CD14-positive monocyte (primary cell): ENCODE results near the gene ZNF384. TPM values are rescaled to one million over a fixed set of nuclear protein-coding genes. Genes with fewer than 3 reads are reported as not detected.
A peak's percentile ranks its signal among the peaks of the same experiment; 100 is the strongest.

Source experiments
- DNase-seq, 3 donors: peaks; one replicate each; pipeline ENCODE4 v3.0.0-alpha.2; 2011 to 2022
- H2AFZ ChIP-seq: 2 replicates; pipeline ENCODE4 v1.6.0; 2012; ENCODE audit warnings: mild to moderate bottlenecking, low read depth, low read length, inconsistent platforms; ENCODE audit not compliant: insufficient read depth, poor library complexity, severe bottlenecking
- H3K27ac ChIP-seq, 2 donors: 1 replicate in 1 of 2; 2 replicates in 1 of 2; pipeline ENCODE4 v1.5.1; 2012 to 2013; ENCODE audit warnings: low read length in 2 of 2, control low read depth in 1 of 2, inconsistent platforms in 1 of 2, low read depth in 1 of 2, mild to moderate bottlenecking in 1 of 2
- H3K27me3 ChIP-seq, 2 donors: one replicate each; pipeline versions ENCODE4 v1.6.0 to v1.6.1; 2011 to 2013; ENCODE audit warnings: low read length in 2 of 2; ENCODE audit not compliant: control insufficient read depth in 2 of 2, insufficient read depth in 2 of 2
- H3K36me3 ChIP-seq, 2 donors: replicated peaks in 1 of 2; 1 replicate in 1 of 2; 2 replicates in 1 of 2; pipeline versions ENCODE4 v1.5.1 to v1.6.1; 2012 to 2013; ENCODE audit warnings: low read length in 2 of 2, control low read depth in 1 of 2, inconsistent platforms in 1 of 2, mild to moderate bottlenecking in 1 of 2; ENCODE audit not compliant: insufficient read depth in 2 of 2, control insufficient read depth in 1 of 2
- H3K4me1 ChIP-seq, 2 donors: 1 replicate in 1 of 2; 2 replicates in 1 of 2; pipeline versions ENCODE4 v1.5.1 to v1.6.1; 2012 to 2013; ENCODE audit warnings: low read length in 2 of 2, control low read depth in 1 of 2, inconsistent platforms in 1 of 2, mild to moderate bottlenecking in 1 of 2, moderate library complexity in 1 of 2; ENCODE audit not compliant: insufficient read depth in 2 of 2, control insufficient read depth in 1 of 2
- H3K4me2 ChIP-seq: replicated peaks from 2 replicates; pipeline ENCODE3; 2012; ENCODE audit warnings: low read length, moderate library complexity, mild to moderate bottlenecking; ENCODE audit not compliant: poor library complexity, severe bottlenecking; ENCODE audit errors: extremely low read depth
- H3K4me3 ChIP-seq, 3 experiments: fragments of 200-600 bp in 1 of 3; sonication (generic) in 1 of 3; replicated peaks in 1 of 3; 1 replicate in 2 of 3; 2 replicates in 1 of 3; pipeline ENCODE4 v1.5.1; 2011 to 2013; ENCODE audit warnings: low read length in 3 of 3, mild to moderate bottlenecking in 3 of 3, control low read depth in 2 of 3, low read depth in 2 of 3, inconsistent platforms in 1 of 3, moderate library complexity in 1 of 3
- H3K79me2 ChIP-seq: 2 replicates; pipeline ENCODE4 v1.6.0; 2012; ENCODE audit warnings: mild to moderate bottlenecking, control low read depth, inconsistent platforms, low read length, moderate library complexity; ENCODE audit not compliant: insufficient read depth
- H3K9ac ChIP-seq: 2 replicates; pipeline ENCODE4 v1.6.0; 2017; ENCODE audit warnings: low read length, mild to moderate bottlenecking; ENCODE audit not compliant: insufficient read depth, poor library complexity, severe bottlenecking
- H3K9me3 ChIP-seq, 2 donors: replicated peaks in 1 of 2; 1 replicate in 1 of 2; 2 replicates in 1 of 2; pipeline versions ENCODE4 v1.5.1 to v1.6.1; 2012 to 2013; ENCODE audit warnings: low read length in 2 of 2, control low read depth in 1 of 2; ENCODE audit not compliant: control insufficient read depth in 1 of 2, insufficient read depth in 1 of 2
- H4K20me1 ChIP-seq: 2 replicates; pipeline ENCODE4 v1.6.0; 2012; ENCODE audit warnings: mild to moderate bottlenecking, low read length, control low read depth, moderate library complexity; ENCODE audit not compliant: insufficient read depth
- H3K27ac Mint-ChIP-seq, 7 donors: one replicate each; pipeline ENCODE4 v1.8.0; 2020; ENCODE audit warnings: mild to moderate bottlenecking in 7 of 7, mixed read lengths in 7 of 7, moderate library complexity in 6 of 7, inconsistent platforms in 2 of 7
- H3K27me3 Mint-ChIP-seq, 3 donors: one replicate each; pipeline ENCODE4 v1.8.0; 2021 to 2022; ENCODE audit warnings: low read depth in 3 of 3, mild to moderate bottlenecking in 3 of 3, mixed read lengths in 3 of 3, moderate library complexity in 3 of 3, inconsistent platforms in 1 of 3
- H3K36me3 Mint-ChIP-seq, 2 donors: one replicate each; pipeline ENCODE4 v1.8.0; 2020; ENCODE audit warnings: mixed read lengths in 2 of 2, inconsistent platforms in 1 of 2, mild to moderate bottlenecking in 1 of 2
- H3K4me1 Mint-ChIP-seq: one replicate; pipeline ENCODE4 v1.8.0; 2020; ENCODE audit warnings: mild to moderate bottlenecking, mixed read lengths
- H3K4me3 Mint-ChIP-seq, 2 donors: one replicate each; pipeline ENCODE4 v1.8.0; 2020; ENCODE audit warnings: mild to moderate bottlenecking in 2 of 2, mixed read lengths in 2 of 2, moderate library complexity in 1 of 2
- H3K9me3 Mint-ChIP-seq, 7 donors: one replicate each; pipeline ENCODE4 v1.8.0; 2020 to 2022; ENCODE audit warnings: mixed read lengths in 7 of 7, mild to moderate bottlenecking in 6 of 7, moderate library complexity in 6 of 7, inconsistent platforms in 2 of 7
- WGBS: methylation state at CpG from one replicate; pipeline ENCODE4 v1.1.5; 2013; ENCODE audit warnings: missing lambda C conversion rate; ENCODE audit not compliant: insufficient coverage; 5-methylcytosine and 5-hydroxymethylcytosine counted together
- intact Hi-C, 2 donors: fragments of 100-400 bp; cut with micrococcal nuclease; formaldehyde crosslinking; loops; one replicate each; pipeline versions ENCODE4 v1.15.0 to v1.15.1; 2023
- polyA plus RNA-seq, 3 donors: library from polyadenylated mRNA; depleted of rRNA in 1 of 3; unstranded in 2 of 3; stranded (reverse) in 1 of 3; fragments of 300-500 nt in 2 of 3; fragments of >200 nt in 1 of 3; fragmentation: Illumina TruSeq in 2 of 3; gene quantifications; 1 replicate in 2 of 3; 2 replicates in 1 of 3; pipeline ENCODE4 v1.2.3, GENCODE V29; 2012 to 2021
- TF ChIP-seq, protein P1 (sequence below): fragments of 200-600 bp; IDR thresholded peaks from one replicate; pipeline ENCODE4 v1.8.0; 2022; ENCODE audit warnings: antibody characterized with exemption, mild to moderate bottlenecking

The ZNF384 gene
- polyA plus RNA-seq, 3 donors, result 9.6 to 87.0 (median 10.9) TPM

DNA sequence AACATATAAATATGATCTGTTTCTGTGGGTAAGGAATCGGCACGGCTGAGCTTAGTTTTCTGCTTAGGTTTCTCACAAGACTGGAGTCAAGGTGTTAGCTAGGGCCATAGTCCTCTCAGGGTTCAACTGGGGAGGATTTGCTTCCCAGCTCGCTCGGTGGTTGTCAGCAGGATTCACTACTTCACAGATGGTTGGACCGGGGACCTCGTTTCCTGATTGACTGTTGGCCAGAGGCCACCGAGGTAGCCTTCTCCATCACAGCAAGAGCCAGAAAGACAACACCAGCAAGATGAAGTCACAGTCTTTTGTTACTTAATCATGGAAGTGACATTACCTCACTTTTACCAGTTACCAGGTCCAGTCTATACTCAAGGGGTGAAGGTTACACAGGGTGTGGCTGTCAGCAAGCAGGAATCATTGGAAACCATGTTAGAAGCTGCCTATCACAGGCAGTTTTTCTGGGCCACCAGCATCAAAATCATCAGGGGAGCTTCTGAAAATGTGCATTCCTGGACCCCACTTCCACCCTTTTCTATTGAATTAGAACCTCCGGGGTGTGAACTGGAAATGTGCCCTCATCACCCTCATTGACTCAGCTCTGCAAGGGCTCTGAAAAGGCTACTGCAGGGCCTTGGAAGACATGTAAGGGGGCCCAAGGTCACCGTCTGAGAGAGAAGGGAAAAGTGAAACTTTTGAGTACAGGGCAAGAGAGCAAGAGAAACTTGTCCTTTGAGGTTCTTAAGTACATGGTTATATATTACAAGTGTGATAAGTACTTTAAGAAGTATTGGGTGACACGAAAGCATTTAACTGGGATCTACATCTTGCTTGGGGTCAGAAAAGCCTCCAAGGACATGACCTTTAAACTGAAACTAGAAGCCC, 45.6 kb upstream of the ZNF384 start:
- no peaks in the 10 kb centered on the region for H3K27me3 ChIP-seq
- Mint-ChIP-seq H3K4me1 (peaks cover 4% of the 10 kb centered on the region), H3K4me3 (no peak overlapping the region), H3K36me3 (peaks cover 41 to 72% of the 10 kb centered on the region in 2 donors), H3K27me3 (peaks cover 0 to 2% (median 2%) of the 10 kb centered on the region in 3 donors), H3K9me3 (no peaks in the 10 kb centered on the region), H3K27ac (peak overlapping the region in 4 of 7 donors; percentile 1 to 73 (median 56))
- no peak for DNase-seq
- H3K36me3 ChIP-seq, result peaks cover 39 to 57% of the 10 kb centered on the region in 2 donors
- H3K4me1 ChIP-seq, result no peaks in the 10 kb centered on the region
- intact Hi-C loops, result loop anchor here (1.0 to 5.0 kb wide), 3 partner anchors 43 to 93 kb away; partner anchors contain the start of gene P3H3 (in 1 of the 2)
- H3K27ac ChIP-seq, result no peak overlapping the region
- TF ChIP-seq, protein P1, sequence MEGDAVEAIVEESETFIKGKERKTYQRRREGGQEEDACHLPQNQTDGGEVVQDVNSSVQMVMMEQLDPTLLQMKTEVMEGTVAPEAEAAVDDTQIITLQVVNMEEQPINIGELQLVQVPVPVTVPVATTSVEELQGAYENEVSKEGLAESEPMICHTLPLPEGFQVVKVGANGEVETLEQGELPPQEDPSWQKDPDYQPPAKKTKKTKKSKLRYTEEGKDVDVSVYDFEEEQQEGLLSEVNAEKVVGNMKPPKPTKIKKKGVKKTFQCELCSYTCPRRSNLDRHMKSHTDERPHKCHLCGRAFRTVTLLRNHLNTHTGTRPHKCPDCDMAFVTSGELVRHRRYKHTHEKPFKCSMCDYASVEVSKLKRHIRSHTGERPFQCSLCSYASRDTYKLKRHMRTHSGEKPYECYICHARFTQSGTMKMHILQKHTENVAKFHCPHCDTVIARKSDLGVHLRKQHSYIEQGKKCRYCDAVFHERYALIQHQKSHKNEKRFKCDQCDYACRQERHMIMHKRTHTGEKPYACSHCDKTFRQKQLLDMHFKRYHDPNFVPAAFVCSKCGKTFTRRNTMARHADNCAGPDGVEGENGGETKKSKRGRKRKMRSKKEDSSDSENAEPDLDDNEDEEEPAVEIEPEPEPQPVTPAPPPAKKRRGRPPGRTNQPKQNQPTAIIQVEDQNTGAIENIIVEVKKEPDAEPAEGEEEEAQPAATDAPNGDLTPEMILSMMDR, result no peak
- H2AFZ ChIP-seq, result no peak overlapping the region
- no peaks in the 10 kb centered on the region for H3K9me3 ChIP-seq
- no peak overlapping the region for H3K9ac ChIP-seq
- no peaks in the 10 kb centered on the region for H4K20me1 ChIP-seq
- H3K79me2 ChIP-seq, result no peaks in the 10 kb centered on the region
- WGBS, result 94% methylated on average over 7 of the region's 10 CpGs
- no peak overlapping the region for H3K4me3 ChIP-seq
- no peak overlapping the region for H3K4me2 ChIP-seq

DNA sequence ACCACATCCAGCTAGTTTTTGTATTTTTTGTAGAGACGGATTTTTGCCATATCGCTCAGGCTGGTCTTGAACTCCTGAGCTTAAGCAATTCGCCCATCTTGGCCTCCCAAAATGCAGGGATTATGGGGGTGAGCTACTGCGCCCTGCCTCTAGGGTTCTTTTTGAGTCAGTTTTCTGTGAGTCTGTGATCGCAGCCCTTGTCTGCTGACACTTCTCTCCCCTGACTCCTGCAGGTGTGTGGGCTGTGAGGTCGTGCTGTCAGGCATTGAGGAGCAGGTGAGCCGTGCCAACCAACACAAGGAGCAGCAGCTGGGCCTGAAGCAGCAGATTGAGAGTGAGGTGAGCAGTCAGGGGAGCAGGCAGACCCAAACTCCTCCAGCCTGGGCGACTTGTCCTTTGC, 41.0 kb upstream of the ZNF384 start:
- peaks cover 10% of the 10 kb centered on the region for H3K79me2 ChIP-seq
- Mint-ChIP-seq H3K9me3 (no peaks in the 10 kb centered on the region), H3K4me1 (no peaks in the 10 kb centered on the region), H3K36me3 (peaks cover 66 to 94% of the 10 kb centered on the region in 2 donors), H3K27ac (peak overlapping the region in 1 of 7 donors; percentile 37), H3K4me3 (no peak overlapping the region), H3K27me3 (peaks cover 0 to 2% (median 0%) of the 10 kb centered on the region in 3 donors)
- TF ChIP-seq, protein P1, result no peak
- no peak overlapping the region for H3K4me3 ChIP-seq
- no peak overlapping the region for H2AFZ ChIP-seq
- intact Hi-C loops, result no loop called here
- no peak for DNase-seq
- H3K27me3 ChIP-seq, result no peaks in the 10 kb centered on the region
- no peak overlapping the region for H3K4me2 ChIP-seq
- no peaks in the 10 kb centered on the region for H3K9me3 ChIP-seq
- no peaks in the 10 kb centered on the region for H4K20me1 ChIP-seq
- H3K27ac ChIP-seq, result no peak overlapping the region
- no peak overlapping the region for H3K9ac ChIP-seq
- H3K4me1 ChIP-seq, result no peaks in the 10 kb centered on the region
- 95% methylated on average over 6 of the region's 8 CpGs for WGBS
- peaks cover 64 to 85% of the 10 kb centered on the region in 2 donors for H3K36me3 ChIP-seq
